GM10248 (cell line): Measurements from ENCODE around the gene KCNS3.
"Not testable (repeated sequence)": the region's sequence is repeated elsewhere in the genome, so short reads cannot be mapped to it uniquely, and the experiment has no call there.

ENCODE experiments used
- CTCF ChIA-PET: fragments of 300-600 bp; sonication (Branson Sonifier 250); formaldehyde crosslinking; extraction: SDS; loops from one replicate; lab custom pipeline; 2021; ENCODE audit warnings: antibody characterized with exemption; lab: Yijun Ruan, JAX
- POLR2A ChIA-PET: fragments of 350-650 bp; sonication (Branson Sonifier 250); formaldehyde crosslinking; extraction: SDS; loops from one replicate; lab custom pipeline; 2020; ENCODE audit warnings: antibody characterized with exemption; lab: Yijun Ruan, JAX
- DNase-seq: peaks from one replicate; pipeline ENCODE4 v3.0.0; 2012; ENCODE audit errors: extremely low spot score
- CTCF ChIP-seq: IDR thresholded peaks from 2 replicates; pipeline ENCODE4 v1.5.1; 2012; ENCODE audit warnings: mild to moderate bottlenecking, low read depth; ENCODE audit errors: extremely low read depth, missing control alignments, control extremely low read depth

The KCNS3 gene

GRCh38 chr2:17959833-17960232, 81.4 kb downstream of the KCNS3 start:
- no peak for TF ChIP-seq CTCF
- no peak for DNase-seq
- ChIA-PET POLR2A (no interaction called here), CTCF (no interaction called here)

DNA sequence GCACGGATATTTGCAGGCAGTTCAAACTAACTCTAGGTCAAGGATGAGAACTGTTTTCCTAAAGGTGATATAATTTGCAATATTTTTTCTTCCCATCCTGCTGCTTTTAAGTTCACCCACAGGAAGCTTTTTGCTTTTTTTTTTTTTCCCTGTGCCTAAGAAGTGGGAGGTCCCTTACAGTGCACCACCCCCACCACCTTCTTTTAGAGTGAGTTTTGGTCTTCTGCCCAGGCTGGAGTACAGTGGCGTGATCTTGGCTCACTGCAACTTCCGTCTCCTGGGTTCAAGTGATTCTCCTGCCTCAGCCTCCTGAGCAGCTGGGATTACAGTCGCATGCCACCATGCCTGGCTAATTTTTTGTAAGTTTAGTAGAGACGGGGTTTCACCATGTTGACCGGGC, 82.5 kb downstream of the KCNS3 start:
- no peak for TF ChIP-seq CTCF
- ChIA-PET CTCF (no interaction called here), POLR2A (no interaction called here)
- no peak for DNase-seq

- CTCF ChIA-PET, result no interaction called here
- DNase-seq, result no peak
- POLR2A ChIA-PET, result no interaction called here
- no peak for TF ChIP-seq CTCF
These were observed 83.3 kb downstream of the KCNS3 start for GRCh38 chr2:17961789-17962188.

- ChIA-PET CTCF (no interaction called here), POLR2A (no interaction called here)
- no peak for DNase-seq
- TF ChIP-seq CTCF, result no peak
These were observed 84.4 kb downstream of the KCNS3 start for GRCh38 chr2:17962876-17963275.

- DNase-seq, CTCF ChIA-PET, POLR2A ChIA-PET: not testable (repeated sequence)
These were observed 85.1 kb downstream of the KCNS3 start for GRCh38 chr2:17963571-17963970.

DNA sequence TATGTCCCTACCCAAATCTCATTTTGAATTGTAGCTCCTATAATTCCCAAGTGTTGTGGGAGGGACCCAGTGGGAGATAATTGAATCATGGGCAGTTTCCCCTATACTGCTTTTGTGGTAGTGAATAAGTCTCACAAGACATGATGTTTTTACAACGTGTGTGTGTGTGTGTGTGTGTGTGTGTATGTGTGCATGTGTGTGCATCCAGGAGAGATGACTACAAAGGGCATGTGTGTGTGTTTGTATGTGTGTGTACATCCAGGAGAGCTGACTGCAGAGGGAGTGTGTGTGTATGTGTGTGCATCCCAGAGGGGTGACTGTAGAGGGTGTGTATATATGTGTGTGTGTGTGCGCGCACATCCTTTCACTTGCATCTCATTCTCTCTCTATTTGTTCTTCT, 86.7 kb downstream of the KCNS3 start:
- DNase-seq, result no peak
- TF ChIP-seq CTCF, result no peak
- POLR2A ChIA-PET, result no interaction called here
- CTCF ChIA-PET, result no interaction called here

DNA sequence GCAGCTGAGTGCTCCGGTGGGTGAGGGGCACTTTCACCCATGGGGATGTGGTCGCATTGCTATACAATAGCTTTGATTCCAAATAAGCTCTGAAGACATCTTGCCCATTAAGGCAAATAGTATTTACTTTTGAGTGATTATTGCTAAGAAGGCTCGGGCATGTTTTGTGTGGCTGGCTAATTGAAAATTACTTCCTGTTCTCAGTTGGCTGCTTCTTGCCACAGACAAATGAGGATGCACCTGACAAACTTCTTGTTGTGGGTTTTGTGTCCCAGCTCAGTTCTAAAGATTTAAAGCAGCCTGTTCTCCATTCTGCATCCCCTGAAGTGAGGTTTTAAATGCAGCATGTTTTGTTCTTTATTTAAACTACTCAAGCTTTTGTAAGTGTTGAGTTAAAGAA, 88.3 kb downstream of the KCNS3 start:
- CTCF ChIA-PET, result no interaction called here
- TF ChIP-seq CTCF, result no peak
- no peak for DNase-seq
- POLR2A ChIA-PET, result no interaction called here
